Effector memory CD8-positive, alpha-beta T cell (primary cell): Measurements from ENCODE around the gene EPHA4.

Experiments used
- ATAC-seq: fragments of 150-1000 bp; cut with Tn5 transposase; replicated peaks from 2 replicates; pipeline ENCODE4 v1.10.0; 2021; ENCODE audit warnings: mild to moderate bottlenecking, moderate library complexity
- DNase-seq, 3 experiments: peaks; one replicate each; pipeline ENCODE4 v3.0.0; 2021
- H3K27ac Mint-ChIP-seq, 2 donors: one replicate each; pipeline ENCODE4 v1.8.0; 2022; ENCODE audit warnings: mild to moderate bottlenecking in 2 of 2, mixed read lengths in 2 of 2, moderate library complexity in 2 of 2
- H3K27me3 Mint-ChIP-seq, 2 donors: one replicate each; pipeline ENCODE4 v1.8.0; 2022; ENCODE audit warnings: mixed read lengths in 2 of 2
- H3K36me3 Mint-ChIP-seq: one replicate; pipeline ENCODE4 v1.8.0; 2022; ENCODE audit warnings: mild to moderate bottlenecking, moderate library complexity, mixed read lengths; ENCODE audit not compliant: insufficient read depth
- H3K4me1 Mint-ChIP-seq, 2 donors: one replicate each; pipeline ENCODE4 v1.8.0; 2022; ENCODE audit warnings: low read depth in 2 of 2, mixed read lengths in 2 of 2
- H3K4me3 Mint-ChIP-seq, 2 donors: one replicate each; pipeline ENCODE4 v1.8.0; 2022; ENCODE audit warnings: mild to moderate bottlenecking in 2 of 2, mixed read lengths in 2 of 2, moderate library complexity in 2 of 2
- H3K9me3 Mint-ChIP-seq, 2 donors: one replicate each; pipeline ENCODE4 v1.8.0; 2022; ENCODE audit warnings: mixed read lengths in 2 of 2

The EPHA4 gene

DNA sequence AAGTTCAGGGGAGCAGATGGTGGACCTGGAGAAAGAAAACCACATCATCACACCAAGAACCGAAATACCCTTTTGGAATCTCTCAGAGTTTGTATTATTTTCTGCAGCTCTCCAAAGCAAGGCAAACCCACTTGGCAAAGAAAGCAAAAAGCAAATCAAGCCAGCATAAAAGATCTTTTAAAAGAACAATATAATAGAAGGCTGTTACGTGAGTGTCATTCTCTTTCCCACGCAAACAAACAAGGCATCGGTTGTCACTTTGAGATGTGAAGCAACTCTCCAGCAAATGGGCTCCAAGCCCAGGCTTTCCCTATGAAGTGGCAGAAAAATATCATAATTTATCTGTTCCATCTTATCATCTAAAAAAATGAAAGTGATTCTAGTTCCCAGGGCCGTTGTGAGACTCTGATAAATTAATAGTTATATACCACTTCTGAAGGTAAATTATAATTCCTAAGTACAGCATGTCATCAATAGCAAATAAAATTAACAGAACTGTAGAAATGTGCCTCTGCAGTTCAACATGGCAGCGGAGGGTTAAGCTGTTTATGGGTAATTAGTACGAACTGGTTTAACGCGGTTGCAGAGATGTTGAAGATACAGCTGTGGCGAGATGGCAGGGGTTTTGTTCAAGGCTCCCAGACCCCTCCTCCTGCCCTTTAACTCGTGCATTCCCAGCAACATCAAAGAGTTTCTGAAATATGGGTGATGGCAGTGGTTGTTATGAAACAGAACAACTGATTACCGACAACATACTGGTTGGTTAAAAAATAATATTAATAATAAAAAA is 89.2 kb downstream of the EPHA4 start:
- Mint-ChIP-seq H3K9me3 (no peaks in the 10 kb centered on the region), H3K27me3 (no peaks in the 10 kb centered on the region), H3K4me3 (no peak overlapping the region), H3K36me3 (peaks cover 3% of the 10 kb centered on the region), H3K4me1 (peaks cover 7 to 11% of the 10 kb centered on the region in 2 donors), H3K27ac (no peak overlapping the region)
- DNase-seq (no peak), ATAC-seq (no peak)

DNA sequence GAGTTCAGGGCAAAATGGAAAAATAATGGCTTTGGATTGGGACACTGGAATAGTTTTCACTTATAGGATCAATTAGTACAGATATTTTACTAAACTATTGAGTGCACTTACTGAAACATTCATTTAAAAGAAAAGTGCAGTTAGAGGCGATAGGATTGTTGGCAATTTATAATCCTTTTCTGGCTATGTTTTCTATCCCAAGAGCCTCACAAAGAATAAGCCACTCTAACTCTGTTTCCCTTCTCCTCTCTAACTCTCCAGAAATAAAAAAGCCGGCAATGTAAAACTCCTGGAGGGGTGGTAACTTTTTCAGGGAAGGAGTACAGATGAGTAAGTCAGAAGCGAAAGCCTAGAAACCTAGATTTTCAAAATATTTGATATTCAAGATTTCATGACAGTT is 91.3 kb downstream of the EPHA4 start:
- Mint-ChIP-seq H3K27ac (peak overlapping the region in 1 of 2 donors; percentile 46), H3K9me3 (no peaks in the 10 kb centered on the region), H3K4me1 (peaks cover 7% of the 10 kb centered on the region in 2 donors), H3K4me3 (no peak overlapping the region), H3K36me3 (no peaks in the 10 kb centered on the region), H3K27me3 (no peaks in the 10 kb centered on the region)
- DNase-seq, result no peak
- no peak for ATAC-seq

GRCh38 chr2:221480163-221480562 is 91.9 kb downstream of the EPHA4 start:
- H3K4me3 Mint-ChIP-seq, result no peak overlapping the region
- H3K4me1 Mint-ChIP-seq, result peaks cover 7% of the 10 kb centered on the region in 2 donors
- no peaks in the 10 kb centered on the region for H3K9me3 Mint-ChIP-seq
- no peaks in the 10 kb centered on the region for H3K36me3 Mint-ChIP-seq
- ATAC-seq, result no peak
- H3K27me3 Mint-ChIP-seq, result no peaks in the 10 kb centered on the region
- no peak for DNase-seq
- H3K27ac Mint-ChIP-seq, result no peak overlapping the region

DNA sequence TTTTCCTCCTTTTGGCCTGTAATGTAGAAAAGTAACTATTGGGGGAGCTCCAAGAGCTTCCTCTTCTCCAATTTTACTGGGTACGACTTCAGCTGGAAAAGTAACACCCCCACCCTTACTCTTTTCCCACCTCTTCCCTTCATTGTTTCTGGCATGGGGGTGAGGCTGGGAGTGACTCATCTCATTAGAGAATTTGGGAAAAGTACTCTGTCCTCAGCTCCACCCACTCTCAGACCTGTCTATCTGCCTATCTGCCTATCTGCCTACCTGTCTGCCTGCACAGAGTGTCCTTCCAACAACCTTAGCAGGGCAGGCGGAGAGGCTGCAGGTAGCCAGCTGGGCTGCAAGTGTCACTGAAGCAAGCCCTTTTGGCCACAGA is 93.6 kb downstream of the EPHA4 start:
- H3K9me3 Mint-ChIP-seq, result no peaks in the 10 kb centered on the region
- no peak overlapping the region for H3K4me3 Mint-ChIP-seq
- H3K4me1 Mint-ChIP-seq, result peaks cover 3 to 7% of the 10 kb centered on the region in 2 donors
- ATAC-seq (no peak), DNase-seq (no peak)
- H3K27me3 Mint-ChIP-seq, result no peaks in the 10 kb centered on the region
- no peaks in the 10 kb centered on the region for H3K36me3 Mint-ChIP-seq
- H3K27ac Mint-ChIP-seq, result no peak overlapping the region

DNA sequence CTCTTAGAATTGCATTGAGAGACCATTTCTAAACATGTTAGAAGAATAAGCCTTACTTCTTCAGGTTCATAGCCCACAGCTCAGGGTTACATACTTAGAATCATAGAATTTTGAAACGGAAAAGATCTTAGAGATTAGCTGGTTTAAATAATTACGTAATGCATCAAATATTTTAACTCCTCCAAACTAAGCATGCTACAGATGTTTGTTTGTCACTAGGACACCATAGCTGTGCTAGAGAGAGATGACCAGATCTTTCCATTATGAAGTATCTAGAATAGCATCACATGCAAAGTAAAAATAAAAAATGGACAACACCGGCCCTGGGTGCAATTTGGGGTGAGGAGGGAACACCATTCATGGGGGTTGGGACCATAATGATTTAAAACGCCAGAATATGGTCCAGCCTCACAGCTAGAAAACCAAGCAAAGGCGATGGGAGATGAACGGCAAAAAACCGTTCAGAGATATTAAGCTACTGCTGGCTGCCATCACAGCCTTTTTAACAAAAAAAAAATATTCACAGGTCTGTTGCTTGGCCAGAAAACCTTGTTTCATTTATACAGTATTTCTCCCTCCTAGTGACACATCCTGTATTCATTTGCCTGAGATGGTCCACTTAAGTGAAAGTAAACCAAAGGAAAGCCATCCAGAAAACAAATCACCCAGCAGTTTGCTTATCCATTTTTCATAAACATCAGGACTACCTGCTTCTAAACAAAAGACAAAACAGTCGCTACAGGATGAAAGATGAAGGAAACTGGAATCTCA is 94.2 kb downstream of the EPHA4 start:
- H3K36me3 Mint-ChIP-seq, result no peaks in the 10 kb centered on the region
- ATAC-seq (no peak), DNase-seq (no peak)
- H3K27ac Mint-ChIP-seq, result no peak overlapping the region
- H3K27me3 Mint-ChIP-seq, result no peaks in the 10 kb centered on the region
- no peak overlapping the region for H3K4me3 Mint-ChIP-seq
- H3K4me1 Mint-ChIP-seq, result peaks cover 3 to 7% of the 10 kb centered on the region in 2 donors
- no peaks in the 10 kb centered on the region for H3K9me3 Mint-ChIP-seq

DNA sequence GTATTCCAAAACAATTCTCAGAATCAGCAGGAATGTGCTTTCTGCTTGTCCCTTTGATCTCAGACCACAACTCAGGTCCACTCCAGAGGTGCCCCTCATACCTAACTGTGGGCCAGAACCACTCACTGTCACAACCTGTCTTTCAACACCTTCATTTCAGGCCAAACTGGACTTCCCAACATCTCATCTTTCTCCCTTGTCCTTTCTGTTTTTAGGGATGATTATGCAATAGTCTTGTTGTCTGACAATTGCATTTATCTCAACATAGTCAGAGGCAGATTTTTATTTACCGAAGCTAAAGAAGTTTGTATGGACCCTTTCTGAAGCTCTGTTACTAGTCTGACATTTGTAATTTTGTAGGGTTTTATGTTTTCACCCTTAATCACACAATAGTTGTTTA is 95.9 kb downstream of the EPHA4 start:
- Mint-ChIP-seq H3K36me3 (no peaks in the 10 kb centered on the region), H3K4me1 (peaks cover 3 to 7% of the 10 kb centered on the region in 2 donors), H3K27ac (peak overlapping the region in 1 of 2 donors; percentile 9), H3K9me3 (no peaks in the 10 kb centered on the region), H3K27me3 (no peaks in the 10 kb centered on the region), H3K4me3 (no peak overlapping the region)
- ATAC-seq, result no peak
- DNase-seq, result no peak

DNA sequence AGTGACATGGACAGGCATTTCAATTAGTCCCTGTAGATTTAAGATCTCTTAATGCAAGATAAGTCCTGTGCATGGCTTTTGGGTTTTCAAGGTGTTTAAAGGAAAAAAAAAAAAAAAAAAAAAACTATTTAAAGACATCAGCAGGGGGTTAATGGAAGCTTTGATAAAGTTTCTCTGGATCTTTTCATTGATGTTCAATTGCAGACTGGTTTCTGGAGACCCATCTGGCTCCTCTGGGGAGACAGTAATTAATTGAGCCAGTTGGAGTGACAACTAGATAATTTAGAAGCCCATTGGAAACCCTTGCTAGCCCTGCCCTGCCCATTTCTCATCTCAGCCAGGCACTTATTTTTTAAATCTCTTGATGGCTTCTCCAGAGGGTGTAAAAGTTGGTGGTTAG is 98.7 kb downstream of the EPHA4 start:
- ATAC-seq, result no peak
- H3K27me3 Mint-ChIP-seq, result no peaks in the 10 kb centered on the region
- H3K9me3 Mint-ChIP-seq, result no peaks in the 10 kb centered on the region
- H3K4me1 Mint-ChIP-seq, result peaks cover under 1 to 2% of the 10 kb centered on the region in 2 donors
- H3K4me3 Mint-ChIP-seq, result no peak overlapping the region
- no peaks in the 10 kb centered on the region for H3K36me3 Mint-ChIP-seq
- no peak overlapping the region for H3K27ac Mint-ChIP-seq
- no peak for DNase-seq

GRCh38 chr2:221468317-221468716 is 103.8 kb downstream of the EPHA4 start:
- Mint-ChIP-seq H3K27ac (peak overlapping the region; percentile 13 to 51), H3K4me3 (no peak overlapping the region), H3K4me1 (peaks cover 12 to 28% of the 10 kb centered on the region in 2 donors), H3K36me3 (no peaks in the 10 kb centered on the region), H3K9me3 (no peaks in the 10 kb centered on the region), H3K27me3 (no peaks in the 10 kb centered on the region)
- DNase-seq, result no peak
- ATAC-seq, result no peak

GRCh38 chr2:221467610-221468009 is 104.5 kb downstream of the EPHA4 start:
- Mint-ChIP-seq H3K4me1 (peaks cover 17 to 34% of the 10 kb centered on the region in 2 donors), H3K36me3 (no peaks in the 10 kb centered on the region), H3K4me3 (no peak overlapping the region), H3K27me3 (no peaks in the 10 kb centered on the region), H3K27ac (peak overlapping the region; percentile 51 to 52), H3K9me3 (no peaks in the 10 kb centered on the region)
- ATAC-seq (no peak), DNase-seq (no peak)

- DNase-seq, result no peak
- no peak for ATAC-seq
- Mint-ChIP-seq H3K27ac (peak overlapping the region in 1 of 2 donors; percentile 80), H3K36me3 (no peaks in the 10 kb centered on the region), H3K4me1 (peaks cover 17 to 34% of the 10 kb centered on the region in 2 donors), H3K9me3 (no peaks in the 10 kb centered on the region), H3K27me3 (no peaks in the 10 kb centered on the region), H3K4me3 (no peak overlapping the region)
These were observed 105.4 kb downstream of the EPHA4 start for GRCh38 chr2:221466744-221467143.

- ATAC-seq, result peak; percentile 56
- Mint-ChIP-seq H3K4me1 (peaks cover 17 to 34% of the 10 kb centered on the region in 2 donors), H3K9me3 (no peaks in the 10 kb centered on the region)
These were observed 106.3 kb downstream of the EPHA4 start for GRCh38 chr2:221465776-221466175.

GRCh38 chr2:221464971-221465370 is 107.1 kb downstream of the EPHA4 start:
- no peaks in the 10 kb centered on the region for H3K36me3 Mint-ChIP-seq
- no peak for ATAC-seq
- no peak for DNase-seq
- peaks cover 17 to 36% of the 10 kb centered on the region in 2 donors for H3K4me1 Mint-ChIP-seq
- H3K9me3 Mint-ChIP-seq, result no peaks in the 10 kb centered on the region
- H3K27ac Mint-ChIP-seq, result peak overlapping the region in 1 of 2 donors; percentile 80
- H3K4me3 Mint-ChIP-seq, result no peak overlapping the region
- H3K27me3 Mint-ChIP-seq, result no peaks in the 10 kb centered on the region

More at GRCh38 chr2:221465776-221466175, 106.3 kb downstream of the EPHA4 start:
- H3K36me3 Mint-ChIP-seq, result no peaks in the 10 kb centered on the region
- H3K27me3 Mint-ChIP-seq, result no peaks in the 10 kb centered on the region
- peak overlapping the region in 1 of 2 donors; percentile 80 for H3K27ac Mint-ChIP-seq
- peak overlapping the region in 1 of 2 donors; percentile 66 for H3K4me3 Mint-ChIP-seq
- peak in 1 of 3 experiments; percentile 2 for DNase-seq

DNA sequence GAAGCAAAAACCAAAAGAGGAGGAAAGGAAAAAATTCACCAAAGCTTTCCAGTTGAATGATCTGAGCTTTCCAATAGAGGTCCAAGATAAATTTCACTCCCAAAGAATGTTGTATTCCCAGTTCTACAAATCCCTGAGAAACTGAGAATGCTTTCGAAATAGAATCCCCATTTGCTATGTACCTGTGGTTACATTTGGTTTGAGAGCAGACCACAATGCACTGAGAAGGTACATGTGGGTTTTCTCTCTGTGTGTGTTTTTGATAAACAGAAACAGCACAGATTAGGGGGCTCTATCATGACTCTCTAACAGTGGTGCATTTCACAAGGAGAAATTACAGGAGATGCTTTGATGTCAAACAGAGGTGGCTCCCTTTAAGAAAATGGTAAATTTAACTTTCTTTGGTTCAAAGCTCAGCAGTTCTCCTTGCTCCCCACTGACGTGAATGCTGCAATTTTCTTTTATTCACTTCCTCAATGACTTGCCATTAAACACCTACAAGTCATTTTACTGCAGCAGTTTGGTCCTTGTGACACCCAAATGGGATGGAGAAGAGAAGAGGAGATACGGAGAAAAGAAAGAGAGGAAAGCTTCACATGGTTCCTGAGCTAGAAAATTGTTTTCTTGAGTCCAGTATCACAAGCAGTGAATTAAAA is 108.7 kb downstream of the EPHA4 start:
- Mint-ChIP-seq H3K36me3 (no peaks in the 10 kb centered on the region), H3K9me3 (no peaks in the 10 kb centered on the region), H3K27me3 (no peaks in the 10 kb centered on the region), H3K4me3 (peak overlapping the region; percentile 37 to 49), H3K27ac (peak overlapping the region in 1 of 2 donors; percentile 18), H3K4me1 (peaks cover 17 to 38% of the 10 kb centered on the region in 2 donors)
- peak; percentile 77 for ATAC-seq
- DNase-seq, result no peak
